PC-3 (cell line): ENCODE measurements around the gene CAMTA1.

Source experiments
- EZH2 ChIP-seq: fragments of 300-600 bp; sonication (generic); IDR thresholded peaks from one replicate; pipeline ENCODE4 v1.6.1; 2017; ENCODE audit warnings: antibody characterized with exemption, mild to moderate bottlenecking, low read length; ENCODE audit not compliant: unreplicated experiment
- TF ChIP-seq, protein P1 (sequence below): fragments of 300-600 bp; sonication (generic); conservative IDR thresholded peaks from 2 replicates; pipeline ENCODE4 v1.5.1; 2017; ENCODE audit warnings: antibody characterized with exemption, low read depth, mild to moderate bottlenecking, low read length

DNA sequence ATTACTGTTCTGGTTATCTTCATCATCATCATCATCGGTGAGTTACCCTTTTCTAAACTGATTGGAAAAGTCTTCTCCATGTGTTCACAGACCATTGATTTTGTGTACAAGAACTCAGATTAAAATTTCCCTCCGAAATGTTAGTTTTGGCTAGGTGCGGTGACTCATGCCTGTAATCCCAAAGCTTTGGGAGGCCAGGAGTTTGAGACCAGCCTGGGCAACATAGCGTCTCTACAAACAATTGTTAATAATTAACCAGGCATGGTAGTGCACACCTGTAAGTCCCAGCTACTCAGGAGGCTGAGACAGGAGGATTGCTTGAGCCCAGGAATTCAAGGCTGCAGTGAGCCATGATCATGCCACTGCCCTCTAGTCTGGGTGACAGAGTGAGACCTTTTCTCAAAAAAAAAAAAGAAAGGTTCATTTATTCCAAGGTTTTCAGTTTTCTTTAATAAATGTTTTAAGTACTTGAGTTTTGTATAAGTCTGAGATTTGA is 992.9 kb downstream of the CAMTA1 start:
- no peak for TF ChIP-seq EZH2
- TF ChIP-seq, protein P1, sequence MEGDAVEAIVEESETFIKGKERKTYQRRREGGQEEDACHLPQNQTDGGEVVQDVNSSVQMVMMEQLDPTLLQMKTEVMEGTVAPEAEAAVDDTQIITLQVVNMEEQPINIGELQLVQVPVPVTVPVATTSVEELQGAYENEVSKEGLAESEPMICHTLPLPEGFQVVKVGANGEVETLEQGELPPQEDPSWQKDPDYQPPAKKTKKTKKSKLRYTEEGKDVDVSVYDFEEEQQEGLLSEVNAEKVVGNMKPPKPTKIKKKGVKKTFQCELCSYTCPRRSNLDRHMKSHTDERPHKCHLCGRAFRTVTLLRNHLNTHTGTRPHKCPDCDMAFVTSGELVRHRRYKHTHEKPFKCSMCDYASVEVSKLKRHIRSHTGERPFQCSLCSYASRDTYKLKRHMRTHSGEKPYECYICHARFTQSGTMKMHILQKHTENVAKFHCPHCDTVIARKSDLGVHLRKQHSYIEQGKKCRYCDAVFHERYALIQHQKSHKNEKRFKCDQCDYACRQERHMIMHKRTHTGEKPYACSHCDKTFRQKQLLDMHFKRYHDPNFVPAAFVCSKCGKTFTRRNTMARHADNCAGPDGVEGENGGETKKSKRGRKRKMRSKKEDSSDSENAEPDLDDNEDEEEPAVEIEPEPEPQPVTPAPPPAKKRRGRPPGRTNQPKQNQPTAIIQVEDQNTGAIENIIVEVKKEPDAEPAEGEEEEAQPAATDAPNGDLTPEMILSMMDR = no peak
